Heart left ventricle (tissue), 16 donors: ENCODE data around the gene ARNT2. TPM values are rescaled to one million over a fixed set of nuclear protein-coding genes. Genes with fewer than 3 reads are reported as not detected.
A peak's percentile ranks its signal among the peaks of the same experiment; 100 is the strongest.
"Not testable (repeated sequence)": the region's sequence is repeated elsewhere in the genome, so short reads cannot be mapped to it uniquely, and the experiment has no call there.

ENCODE experiments used
- ATAC-seq, 4 donors: fragments of 200-7000 bp; cut with Tn5 transposase; one replicate each; pipeline ENCODE4 v1.9.1; 2020 to 2022; ENCODE audit warnings: moderate library complexity in 4 of 4, mild to moderate bottlenecking in 3 of 4, moderate number of reproducible peaks in 1 of 4
- DNase-seq, 5 donors: peaks; one replicate each; pipeline ENCODE4 v3.0.0-alpha.2; 2020
- H3K27ac ChIP-seq, 12 donors: fragments of 200-600 bp; sonication (generic) in 4 of 12; one replicate each; pipeline versions ENCODE4 v1.5.0 to v1.8.0; 2016 to 2022; ENCODE audit warnings: mild to moderate bottlenecking in 2 of 12
- H3K27me3 ChIP-seq, 9 donors: fragments of 200-600 bp; sonication (generic) in 2 of 9; one replicate each; pipeline versions ENCODE4 v1.5.1 to v1.8.0; 2016 to 2022; ENCODE audit warnings: mild to moderate bottlenecking in 3 of 9
- H3K36me3 ChIP-seq, 9 donors: fragments of 200-600 bp; sonication (generic) in 2 of 9; one replicate each; pipeline versions ENCODE4 v1.5.0 to v1.8.0; 2018 to 2022; ENCODE audit warnings: mild to moderate bottlenecking in 2 of 9
- H3K4me1 ChIP-seq, 12 donors: fragments of 200-600 bp; sonication (generic) in 4 of 12; one replicate each; pipeline versions ENCODE4 v1.5.0 to v1.8.0; 2016 to 2022; ENCODE audit warnings: mild to moderate bottlenecking in 3 of 12
- H3K4me3 ChIP-seq, 12 donors: fragments of 200-600 bp; sonication (generic) in 4 of 12; one replicate each; pipeline versions ENCODE4 v1.5.0 to v1.8.0; 2017 to 2022; ENCODE audit warnings: mild to moderate bottlenecking in 9 of 12, moderate library complexity in 4 of 12
- H3K9me3 ChIP-seq, 12 donors: fragments of 200-600 bp; sonication (generic) in 4 of 12; one replicate each; pipeline versions ENCODE4 v1.5.0 to v1.8.0; 2016 to 2022; ENCODE audit warnings: mild to moderate bottlenecking in 1 of 12
- POLR2A ChIP-seq, 2 donors: fragments of 450-650 bp; IDR thresholded peaks; one replicate each; pipeline ENCODE4 v1.6.1; 2017; ENCODE audit warnings: antibody characterized with exemption in 2 of 2, mild to moderate bottlenecking in 2 of 2, moderate library complexity in 2 of 2
- WGBS, 4 donors: extraction: QIAGEN DNeasy Blood & Tissue Kit in 2 of 4; methylation state at CpG; one replicate each; pipeline versions ENCODE4 v1.1.5 to v1.1.7; 2013 to 2018; 5-methylcytosine and 5-hydroxymethylcytosine counted together
- intact Hi-C, 10 donors: fragments of 100-400 bp; cut with DNase I; formaldehyde crosslinking; loops; one replicate each; pipeline versions ENCODE4 v1.11.1 to v1.14.2; 2022
- polyA plus RNA-seq, 2 donors: library from polyadenylated mRNA; stranded (reverse); fragments of 200-250 nt; gene quantifications; one replicate each; pipeline ENCODE4 v1.2.3, GENCODE V29; 2013
- total RNA-seq, 9 donors: library from RNA; depleted of rRNA in 2 of 9; stranded (reverse); fragments of >200 nt in 2 of 9; fragmentation: NEBNext Ultra II Directional in 3 of 9; extraction: Animal tissue kit (Norgen Biotek cat#: 25700) in 3 of 9; gene quantifications; one replicate each; pipeline versions ENCODE4 v1.1.0 to v1.2.4, GENCODE V29; 2016 to 2023
- TF ChIP-seq, protein P1 (sequence below), 12 donors: fragments of 200-600 bp; sonication (generic) in 4 of 12; IDR thresholded peaks; one replicate each; pipeline versions ENCODE4 v1.5.0 to v1.8.0; 2018 to 2022; ENCODE audit warnings: antibody characterized with exemption in 12 of 12, mild to moderate bottlenecking in 5 of 12
- donor health status: ischemic (EF 13 %, LVEDD 7.1; RV severe dilation, severe dysfunction).
- donor health status: healthy with polysubstance abuse.
- donor health status: DM: no; HTN: yes; CAD: no.
- donor health status: DM: no; HTN: no; CAD: no.
- donor health status: ischemic (EF 25% LVEDD 6.9; RV normal size, moderate dysfunction).
- donor health status: ischemic (EF 25% LVEDD 5.7; RV mildly dilated, moderate dysfunction).
- donor health status: healthy.
- donor health status: DM: yes; HTN: yes; CAD: no.
- donor health status: ischemic (EF 35%, LVEDD 5.7; RV mildly dilated, moderate dysfunction).
- donor health status: nonischemic (EF 11% LVEDD 7.7; RV severe dilation, severe dysfunction).
- donor health status: DM: yes; HTN: yes; CAD: no.
- donor health status: PGD.
- donor health status: ischemic (EF 29% LVEDD 5.4; RV normal size, mild dysfunction).
- donor health status: nonischemic (EF 23%, LVEDD 6.1; RV moderate dilation, normal function).

The ARNT2 gene
- total and polyA plus RNA-seq, 11 donors: 1.2 to 10.0 (median 3.9) TPM

- Histone ChIP-seq H3K9me3 (peaks cover 0 to 6% (median 0%) of the 10 kb centered on the region in 12 donors), H3K4me3 (no peak overlapping the region), H3K36me3 (no peaks in the 10 kb centered on the region), H3K27me3 (no peaks in the 10 kb centered on the region), H3K27ac (no peak overlapping the region), H3K4me1 (peaks cover 0 to 14% (median 2%) of the 10 kb centered on the region in 12 donors)
- ATAC-seq: no peak
- intact Hi-C loops: loop anchor here in 2 of 10 donors (5.0 kb wide), 2 partner anchors 42 to 52 kb away; no protein-coding TSS in a partner anchor
- no peak for TF ChIP-seq POLR2A (IDR thresholded peaks at IDR 0.05)
- TF ChIP-seq, protein P1, sequence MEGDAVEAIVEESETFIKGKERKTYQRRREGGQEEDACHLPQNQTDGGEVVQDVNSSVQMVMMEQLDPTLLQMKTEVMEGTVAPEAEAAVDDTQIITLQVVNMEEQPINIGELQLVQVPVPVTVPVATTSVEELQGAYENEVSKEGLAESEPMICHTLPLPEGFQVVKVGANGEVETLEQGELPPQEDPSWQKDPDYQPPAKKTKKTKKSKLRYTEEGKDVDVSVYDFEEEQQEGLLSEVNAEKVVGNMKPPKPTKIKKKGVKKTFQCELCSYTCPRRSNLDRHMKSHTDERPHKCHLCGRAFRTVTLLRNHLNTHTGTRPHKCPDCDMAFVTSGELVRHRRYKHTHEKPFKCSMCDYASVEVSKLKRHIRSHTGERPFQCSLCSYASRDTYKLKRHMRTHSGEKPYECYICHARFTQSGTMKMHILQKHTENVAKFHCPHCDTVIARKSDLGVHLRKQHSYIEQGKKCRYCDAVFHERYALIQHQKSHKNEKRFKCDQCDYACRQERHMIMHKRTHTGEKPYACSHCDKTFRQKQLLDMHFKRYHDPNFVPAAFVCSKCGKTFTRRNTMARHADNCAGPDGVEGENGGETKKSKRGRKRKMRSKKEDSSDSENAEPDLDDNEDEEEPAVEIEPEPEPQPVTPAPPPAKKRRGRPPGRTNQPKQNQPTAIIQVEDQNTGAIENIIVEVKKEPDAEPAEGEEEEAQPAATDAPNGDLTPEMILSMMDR (IDR thresholded peaks at IDR 0.05): no peak
- WGBS, 4 donors: 90 to 94% (median 93%) methylated on average over 5 of the region's 5 CpGs
- DNase-seq: no peak
These were observed 105.6 kb downstream of the ARNT2 start for GRCh38 chr15:80509800-80510199.

- not testable (repeated sequence) for H3K27me3 ChIP-seq, H3K4me3 ChIP-seq, H3K36me3 ChIP-seq, H3K27ac ChIP-seq, DNase-seq, ATAC-seq
- Histone ChIP-seq H3K4me1 (peaks cover 0 to 14% (median 2%) of the 10 kb centered on the region in 12 donors), H3K9me3 (peaks cover 0 to 18% (median under 1%) of the 10 kb centered on the region in 12 donors)
- 96 to 99% (median 98%) methylated on average over 4 of the region's 4 CpGs for WGBS, 4 donors
- intact Hi-C loops: loop anchor here in 1 of 10 donors (5.0 kb wide), 1 partner anchor 54 kb away; no protein-coding TSS in a partner anchor
These were observed 106.8 kb downstream of the ARNT2 start for GRCh38 chr15:80510985-80511384.

- H3K4me3 ChIP-seq: no peak overlapping the region
- no peaks in the 10 kb centered on the region for H3K27me3 ChIP-seq
- DNase-seq (no peak), ATAC-seq (peak; percentile 34 to 69 (median 53))
- H3K27ac ChIP-seq: no peak overlapping the region
- WGBS, 4 donors: 61 to 74% (median 69%) methylated on average over 4 of the region's 4 CpGs
- peaks cover 0 to 14% (median 2%) of the 10 kb centered on the region in 12 donors for H3K4me1 ChIP-seq
- no peak for TF ChIP-seq POLR2A (IDR thresholded peaks at IDR 0.05)
- TF ChIP-seq, protein P1 (IDR thresholded peaks at IDR 0.05): peak in 4 of 12 donors; percentile 13 to 31 (median 20)
- H3K36me3 ChIP-seq: no peaks in the 10 kb centered on the region
- H3K9me3 ChIP-seq: peaks cover 0 to 38% (median 13%) of the 10 kb centered on the region in 12 donors
- intact Hi-C loops: loop anchor here in 3 of 10 donors (2.0 to 5.0 kb wide), 3 partner anchors 56 to 58 kb away; no protein-coding TSS in a partner anchor
These were observed 108.8 kb downstream of the ARNT2 start for GRCh38 chr15:80512726-80513660.

GRCh38 chr15:80514071-80514780, 110.0 kb downstream of the ARNT2 start:
- no peaks in the 10 kb centered on the region for H3K27me3 ChIP-seq
- peaks cover 0 to 14% (median 2%) of the 10 kb centered on the region in 12 donors for H3K4me1 ChIP-seq
- no peak for DNase-seq
- H3K9me3 ChIP-seq: peaks cover 0 to 38% (median 13%) of the 10 kb centered on the region in 12 donors
- H3K4me3 ChIP-seq: no peak overlapping the region
- peak in 3 of 4 donors; percentile 32 to 53 (median 33) for ATAC-seq
- TF ChIP-seq, protein P1 (IDR thresholded peaks at IDR 0.05): no peak
- no peak for TF ChIP-seq POLR2A (IDR thresholded peaks at IDR 0.05)
- no peak overlapping the region for H3K27ac ChIP-seq
- 85 to 91% (median 90%) methylated on average over 10 of the region's 10 CpGs for WGBS, 4 donors
- intact Hi-C loops: loop anchor here in 1 of 10 donors (5.0 kb wide), 1 partner anchor 57 kb away; no protein-coding TSS in a partner anchor
- no peaks in the 10 kb centered on the region for H3K36me3 ChIP-seq
